ENCODE measurements around the gene ARHGAP25.

Gene ARHGAP25

GRCh38 chr2:68809324-68810240 lies 75.0 kb downstream of the ARHGAP25 start:
- Mint-ChIP-seq H3K27me3 (no peaks in the 10 kb centered on the region), H3K4me1 (peaks cover 72% of the 10 kb centered on the region), H3K36me3 (peaks cover 26% of the 10 kb centered on the region), H3K9me3 (no peaks in the 10 kb centered on the region), H3K27ac (peak overlapping the region; percentile 59), H3K4me3 (no peak overlapping the region)

GRCh38 chr2:68811364-68811763 lies 76.8 kb downstream of the ARHGAP25 start:
- Mint-ChIP-seq H3K27ac (peak overlapping the region; percentile 81), H3K36me3 (peaks cover 18% of the 10 kb centered on the region), H3K27me3 (no peaks in the 10 kb centered on the region), H3K4me3 (no peak overlapping the region), H3K9me3 (no peaks in the 10 kb centered on the region), H3K4me1 (peaks cover 60% of the 10 kb centered on the region)

- Mint-ChIP-seq H3K27me3 (no peaks in the 10 kb centered on the region), H3K4me3 (no peak overlapping the region), H3K4me1 (peaks cover 53% of the 10 kb centered on the region), H3K36me3 (peaks cover 17% of the 10 kb centered on the region), H3K27ac (peak overlapping the region; percentile 81), H3K9me3 (no peaks in the 10 kb centered on the region)
Measured at GRCh38 chr2:68812251-68812650, 77.6 kb downstream of the ARHGAP25 start.

GRCh38 chr2:68813596-68813995 lies 79.0 kb downstream of the ARHGAP25 start:
- no peak overlapping the region for H3K4me3 Mint-ChIP-seq
- H3K27ac Mint-ChIP-seq: peak overlapping the region; percentile 13
- peaks cover 48% of the 10 kb centered on the region for H3K4me1 Mint-ChIP-seq
- H3K9me3 Mint-ChIP-seq: no peaks in the 10 kb centered on the region
- H3K36me3 Mint-ChIP-seq: peaks cover 14% of the 10 kb centered on the region
- H3K27me3 Mint-ChIP-seq: no peaks in the 10 kb centered on the region

GRCh38 chr2:68817306-68817705 lies 82.7 kb downstream of the ARHGAP25 start:
- Mint-ChIP-seq H3K4me3 (no peak overlapping the region), H3K27ac (peak overlapping the region; percentile 92), H3K27me3 (no peaks in the 10 kb centered on the region), H3K36me3 (peaks cover 16% of the 10 kb centered on the region), H3K4me1 (peaks cover 25% of the 10 kb centered on the region), H3K9me3 (no peaks in the 10 kb centered on the region)

- Mint-ChIP-seq H3K36me3 (peaks cover 19% of the 10 kb centered on the region), H3K4me3 (no peak overlapping the region), H3K27me3 (no peaks in the 10 kb centered on the region), H3K27ac (peak overlapping the region; percentile 84), H3K4me1 (peaks cover 26% of the 10 kb centered on the region), H3K9me3 (no peaks in the 10 kb centered on the region)
Measured at GRCh38 chr2:68819556-68819955, 84.9 kb downstream of the ARHGAP25 start.

- Mint-ChIP-seq H3K27ac (peak overlapping the region; percentile 81), H3K4me3 (no peak overlapping the region), H3K36me3 (peaks cover 21% of the 10 kb centered on the region), H3K9me3 (no peaks in the 10 kb centered on the region), H3K4me1 (peaks cover 31% of the 10 kb centered on the region), H3K27me3 (no peaks in the 10 kb centered on the region)
Measured at GRCh38 chr2:68822207-68822872, 87.7 kb downstream of the ARHGAP25 start.

- peak overlapping the region; percentile 42 for H3K27ac Mint-ChIP-seq
- no peak overlapping the region for H3K4me3 Mint-ChIP-seq
- peaks cover 18% of the 10 kb centered on the region for H3K36me3 Mint-ChIP-seq
- no peaks in the 10 kb centered on the region for H3K27me3 Mint-ChIP-seq
- H3K9me3 Mint-ChIP-seq: no peaks in the 10 kb centered on the region
- peaks cover 44% of the 10 kb centered on the region for H3K4me1 Mint-ChIP-seq
Measured at GRCh38 chr2:68824831-68825230, 90.2 kb downstream of the ARHGAP25 start.

- Mint-ChIP-seq H3K9me3 (no peaks in the 10 kb centered on the region), H3K27ac (peak overlapping the region; percentile 42), H3K36me3 (peaks cover 16% of the 10 kb centered on the region), H3K4me3 (no peak overlapping the region), H3K4me1 (peaks cover 51% of the 10 kb centered on the region), H3K27me3 (no peaks in the 10 kb centered on the region)
Measured at GRCh38 chr2:68825866-68826265, 91.3 kb downstream of the ARHGAP25 start.

GRCh38 chr2:68827666-68828065 lies 93.1 kb downstream of the ARHGAP25 start:
- Mint-ChIP-seq H3K9me3 (no peaks in the 10 kb centered on the region), H3K4me3 (no peak overlapping the region), H3K27ac (peak overlapping the region; percentile 17), H3K4me1 (peaks cover 68% of the 10 kb centered on the region), H3K27me3 (no peaks in the 10 kb centered on the region), H3K36me3 (peaks cover 14% of the 10 kb centered on the region)

GRCh38 chr2:68828887-68829708 lies 94.5 kb downstream of the ARHGAP25 start:
- Mint-ChIP-seq H3K4me3 (peak overlapping the region; percentile 70), H3K27me3 (no peaks in the 10 kb centered on the region), H3K9me3 (no peaks in the 10 kb centered on the region), H3K4me1 (peaks cover 67% of the 10 kb centered on the region), H3K36me3 (peaks cover 5% of the 10 kb centered on the region), H3K27ac (peak overlapping the region; percentile 94)

- Mint-ChIP-seq H3K9me3 (no peaks in the 10 kb centered on the region), H3K36me3 (peaks cover 3% of the 10 kb centered on the region), H3K27ac (peak overlapping the region; percentile 94), H3K27me3 (no peaks in the 10 kb centered on the region), H3K4me1 (peaks cover 67% of the 10 kb centered on the region), H3K4me3 (peak overlapping the region; percentile 70)
Measured at GRCh38 chr2:68829749-68830148, 95.1 kb downstream of the ARHGAP25 start.

- H3K9me3 Mint-ChIP-seq: no peaks in the 10 kb centered on the region
- H3K4me1 Mint-ChIP-seq: peaks cover 69% of the 10 kb centered on the region
- no peaks in the 10 kb centered on the region for H3K36me3 Mint-ChIP-seq
- H3K27ac Mint-ChIP-seq: peak overlapping the region; percentile 93
- H3K4me3 Mint-ChIP-seq: peak overlapping the region; percentile 60
- no peaks in the 10 kb centered on the region for H3K27me3 Mint-ChIP-seq
Measured at GRCh38 chr2:68831686-68832232, 97.1 kb downstream of the ARHGAP25 start.

GRCh38 chr2:68832233-68832869 lies 97.7 kb downstream of the ARHGAP25 start:
- H3K4me3 Mint-ChIP-seq: peak overlapping the region; percentile 60
- H3K9me3 Mint-ChIP-seq: no peaks in the 10 kb centered on the region

GRCh38 chr2:68833162-68833561 lies 98.6 kb downstream of the ARHGAP25 start:
- Mint-ChIP-seq H3K4me3 (no peak overlapping the region), H3K4me1 (peaks cover 69% of the 10 kb centered on the region), H3K36me3 (no peaks in the 10 kb centered on the region), H3K27ac (no peak overlapping the region), H3K9me3 (no peaks in the 10 kb centered on the region), H3K27me3 (no peaks in the 10 kb centered on the region)

More at GRCh38 chr2:68832233-68832869, 97.7 kb downstream of the ARHGAP25 start:
- Mint-ChIP-seq H3K36me3 (no peaks in the 10 kb centered on the region), H3K4me1 (peaks cover 69% of the 10 kb centered on the region), H3K27me3 (no peaks in the 10 kb centered on the region), H3K27ac (peak overlapping the region; percentile 93)
